GM13977 (cell line): Measurements from ENCODE around the gene LPAR1.

Experiments used
- DNase-seq: peaks from one replicate; pipeline ENCODE4 v3.0.0; 2012; ENCODE audit warnings: low spot score
- CTCF ChIP-seq: IDR thresholded peaks from 2 replicates; pipeline ENCODE4 v1.5.1; 2012; ENCODE audit warnings: mild to moderate bottlenecking, control low read depth; ENCODE audit not compliant: insufficient read depth; ENCODE audit errors: extremely low read depth, missing control alignments
- in situ Hi-C: fragments of 300-500 bp; cut with MboI; formaldehyde crosslinking; loops from one replicate; pipeline ENCODE4 v1.12.0; 2022; ENCODE audit warnings: low sequenced_read_pairs, low pct_unique_long_range_greater_than_20kb, mixed read lengths, inconsistent platforms; ENCODE audit not compliant: unreplicated experiment

The LPAR1 gene

GRCh38 chr9:111008158-111009075 is 29.9 kb downstream of the LPAR1 start:
- DNase-seq, result no peak
- TF ChIP-seq CTCF, result no peak
- in situ Hi-C loops, result no loop called here

GRCh38 chr9:111005746-111006470 is 32.4 kb downstream of the LPAR1 start:
- DNase-seq, result no peak

GRCh38 chr9:111004936-111005335 is 33.3 kb downstream of the LPAR1 start:
- in situ Hi-C loops, result no loop called here
- no peak for TF ChIP-seq CTCF
- no peak for DNase-seq

More at GRCh38 chr9:111005746-111006470, 32.4 kb downstream of the LPAR1 start:
- no peak for TF ChIP-seq CTCF
- in situ Hi-C loops, result no loop called here

GRCh38 chr9:111003182-111003581 is 35.1 kb downstream of the LPAR1 start:
- in situ Hi-C loops, result no loop called here
- no peak for TF ChIP-seq CTCF
- no peak for DNase-seq

GRCh38 chr9:111001526-111001925 is 36.7 kb downstream of the LPAR1 start:
- in situ Hi-C loops, result no loop called here
- DNase-seq, result no peak
- no peak for TF ChIP-seq CTCF

GRCh38 chr9:111000202-111000601 is 38.1 kb downstream of the LPAR1 start:
- no peak for TF ChIP-seq CTCF
- DNase-seq, result no peak
- in situ Hi-C loops, result no loop called here
